Sigmoid colon (tissue), 7 donors: ENCODE data around the gene NOL9. TPM values are rescaled to one million over a fixed set of nuclear protein-coding genes. Genes with fewer than 3 reads are reported as not detected.

Experiments
- DNase-seq: peaks from one replicate; pipeline ENCODE4 v3.0.0-alpha.2; 2019
- H3K27ac ChIP-seq, 4 donors: fragments of 200-600 bp; sonication (generic); one replicate each; pipeline ENCODE4 v1.5.1; 2016 to 2019; ENCODE audit warnings: mild to moderate bottlenecking in 1 of 4
- H3K27me3 ChIP-seq, 3 donors: fragments of 200-600 bp; sonication (generic); one replicate each; pipeline ENCODE4 v1.5.1; 2019; ENCODE audit warnings: mild to moderate bottlenecking in 1 of 3
- H3K36me3 ChIP-seq, 4 donors: fragments of 200-600 bp; sonication (generic); one replicate each; pipeline ENCODE4 v1.5.1; 2016 to 2019
- H3K4me1 ChIP-seq, 4 donors: fragments of 200-600 bp; sonication (generic); one replicate each; pipeline ENCODE4 v1.5.1; 2017 to 2019
- H3K4me3 ChIP-seq, 4 donors: fragments of 200-600 bp; sonication (generic); one replicate each; pipeline ENCODE4 v1.5.1; 2017 to 2019; ENCODE audit warnings: mild to moderate bottlenecking in 2 of 4, moderate library complexity in 1 of 4
- H3K9me3 ChIP-seq, 4 donors: fragments of 200-600 bp in 3 of 4; sonication (generic) in 3 of 4; one replicate each; pipeline versions ENCODE4 v1.5.1 to v1.6.1; 2013 to 2019
- CTCF ChIP-seq, 4 experiments: fragments of 450-650 bp in 3 of 4; fragments of 200-600 bp in 1 of 4; IDR thresholded peaks; one replicate each; pipeline ENCODE4 v1.5.1; 2016 to 2019; ENCODE audit warnings: antibody characterized with exemption in 4 of 4, mild to moderate bottlenecking in 3 of 4, moderate library complexity in 2 of 4
- EP300 ChIP-seq, 4 donors: sonication (generic); formaldehyde crosslinking; IDR thresholded peaks; one replicate each; pipeline ENCODE4 v1.6.1; 2017; ENCODE audit warnings: antibody characterized with exemption in 4 of 4
- POLR2A ChIP-seq, 2 donors: fragments of 450-650 bp; IDR thresholded peaks; one replicate each; pipeline ENCODE4 v1.6.1; 2016; ENCODE audit warnings: antibody characterized with exemption in 2 of 2, mild to moderate bottlenecking in 2 of 2, moderate library complexity in 2 of 2
- POLR2AphosphoS5 ChIP-seq, 4 donors: sonication (generic); formaldehyde crosslinking; IDR thresholded peaks; one replicate each; pipeline ENCODE4 v1.6.1; 2017; ENCODE audit warnings: antibody characterized with exemption in 4 of 4
- WGBS, 2 donors: extraction: QIAGEN DNeasy Blood & Tissue Kit; methylation state at CpG; one replicate each; pipeline ENCODE4 v1.1.7; 2013; 5-methylcytosine and 5-hydroxymethylcytosine counted together
- intact Hi-C: fragments of 100-400 bp; cut with DNase I; formaldehyde crosslinking; loops from one replicate; pipeline ENCODE4 v1.15.1; 2023
- polyA plus RNA-seq, 3 donors: library from polyadenylated mRNA; stranded (reverse); fragments of 200-250 nt; gene quantifications; one replicate each; pipeline ENCODE4 v1.2.3, GENCODE V29; 2013
- total RNA-seq, 4 donors: library from RNA; depleted of rRNA; stranded (reverse); fragments of >200 nt; gene quantifications; one replicate each; pipeline ENCODE4 v1.1.0, GENCODE V29; 2016
- donor health status: healthy with polysubstance abuse.
- donor health status: Bipolar disorder and iron deficiency.
- donor health status: healthy.

NOL9 gene
- total and polyA plus RNA-seq, 7 donors = 1.2 to 29.6 (median 17.3) TPM

GRCh38 chr1:6500544-6501278, 53.6 kb downstream of the NOL9 start:
- peaks cover 0 to 21% (median 17%) of the 10 kb centered on the region in 4 donors for H3K4me1 ChIP-seq

GRCh38 chr1:6499296-6499695, 55.0 kb downstream of the NOL9 start:
- 83 to 88% methylated on average over 4 of the region's 4 CpGs for WGBS, 2 donors
- H3K9me3 ChIP-seq = no peaks in the 10 kb centered on the region
- peaks cover 0 to 19% (median 0%) of the 10 kb centered on the region in 3 donors for H3K27me3 ChIP-seq
- no peak overlapping the region for H3K4me3 ChIP-seq
- H3K4me1 ChIP-seq = peaks cover 0 to 21% (median 17%) of the 10 kb centered on the region in 4 donors
- intact Hi-C loops = no loop called here
- no peaks in the 10 kb centered on the region for H3K36me3 ChIP-seq
- TF ChIP-seq CTCF (IDR thresholded peaks at IDR 0.05) (no peak), POLR2A (IDR thresholded peaks at IDR 0.05) (no peak), POLR2AphosphoS5 (IDR thresholded peaks at IDR 0.05) (no peak), EP300 (IDR thresholded peaks at IDR 0.05) (no peak)
- no peak overlapping the region for H3K27ac ChIP-seq
- no peak for DNase-seq

More at GRCh38 chr1:6500544-6501278, 53.6 kb downstream of the NOL9 start:
- H3K27ac ChIP-seq = no peak overlapping the region
- H3K9me3 ChIP-seq = no peaks in the 10 kb centered on the region
- no peaks in the 10 kb centered on the region for H3K36me3 ChIP-seq
- intact Hi-C loops = no loop called here
- no peak overlapping the region for H3K4me3 ChIP-seq
- WGBS, 2 donors = 82 to 88% methylated on average over 27 of the region's 27 CpGs
- TF ChIP-seq POLR2A (IDR thresholded peaks at IDR 0.05) = no peak
- TF ChIP-seq EP300 (IDR thresholded peaks at IDR 0.05) = no peak
- TF ChIP-seq POLR2AphosphoS5 (IDR thresholded peaks at IDR 0.05) = no peak
- TF ChIP-seq CTCF (IDR thresholded peaks at IDR 0.05) = no peak
- peak; percentile 61 for DNase-seq
- H3K27me3 ChIP-seq = peaks cover 0 to 19% (median 0%) of the 10 kb centered on the region in 3 donors

GRCh38 chr1:6498576-6499111, 55.7 kb downstream of the NOL9 start:
- Histone ChIP-seq H3K27ac (no peak overlapping the region), H3K4me1 (peaks cover 0 to 21% (median 17%) of the 10 kb centered on the region in 4 donors), H3K4me3 (no peak overlapping the region), H3K9me3 (no peaks in the 10 kb centered on the region), H3K36me3 (no peaks in the 10 kb centered on the region), H3K27me3 (peaks cover 0 to 19% (median 0%) of the 10 kb centered on the region in 3 donors)
- intact Hi-C loops = no loop called here
- DNase-seq = peak; percentile 62
- TF ChIP-seq POLR2AphosphoS5 (IDR thresholded peaks at IDR 0.05) (no peak), CTCF (IDR thresholded peaks at IDR 0.05) (no peak), POLR2A (IDR thresholded peaks at IDR 0.05) (no peak), EP300 (IDR thresholded peaks at IDR 0.05) (no peak)
- WGBS, 2 donors = 73 to 78% methylated on average over 13 of the region's 13 CpGs

GRCh38 chr1:6497867-6498575, 56.3 kb downstream of the NOL9 start:
- Histone ChIP-seq H3K27ac (peak overlapping the region in 3 of 4 donors; percentile 35 to 57 (median 43)), H3K4me3 (peak overlapping the region; percentile 40 to 65 (median 58)), H3K27me3 (peaks cover 0 to 19% (median 0%) of the 10 kb centered on the region in 3 donors), H3K9me3 (no peaks in the 10 kb centered on the region), H3K4me1 (peaks cover 0 to 21% (median 17%) of the 10 kb centered on the region in 4 donors), H3K36me3 (no peaks in the 10 kb centered on the region)
- WGBS, 2 donors = 20 to 47% methylated on average over 20 of the region's 20 CpGs
- TF ChIP-seq POLR2AphosphoS5 (IDR thresholded peaks at IDR 0.05) (no peak), EP300 (IDR thresholded peaks at IDR 0.05) (no peak), POLR2A (IDR thresholded peaks at IDR 0.05) (no peak), CTCF (IDR thresholded peaks at IDR 0.05) (no peak)
- intact Hi-C loops = no loop called here
- DNase-seq = peak; percentile 63
